Measurements from ENCODE around the gene C15orf39. TPM values are rescaled to one million over a fixed set of nuclear protein-coding genes. Genes with fewer than 3 reads are reported as not detected.

The C15orf39 gene
- 25.0 to 31.7 TPM (median 30.1 TPM) in 5 replicates for total RNA-seq (2022; extraction: Qiagen RNA extraction; ENCODE audit: low read depth)

DNA sequence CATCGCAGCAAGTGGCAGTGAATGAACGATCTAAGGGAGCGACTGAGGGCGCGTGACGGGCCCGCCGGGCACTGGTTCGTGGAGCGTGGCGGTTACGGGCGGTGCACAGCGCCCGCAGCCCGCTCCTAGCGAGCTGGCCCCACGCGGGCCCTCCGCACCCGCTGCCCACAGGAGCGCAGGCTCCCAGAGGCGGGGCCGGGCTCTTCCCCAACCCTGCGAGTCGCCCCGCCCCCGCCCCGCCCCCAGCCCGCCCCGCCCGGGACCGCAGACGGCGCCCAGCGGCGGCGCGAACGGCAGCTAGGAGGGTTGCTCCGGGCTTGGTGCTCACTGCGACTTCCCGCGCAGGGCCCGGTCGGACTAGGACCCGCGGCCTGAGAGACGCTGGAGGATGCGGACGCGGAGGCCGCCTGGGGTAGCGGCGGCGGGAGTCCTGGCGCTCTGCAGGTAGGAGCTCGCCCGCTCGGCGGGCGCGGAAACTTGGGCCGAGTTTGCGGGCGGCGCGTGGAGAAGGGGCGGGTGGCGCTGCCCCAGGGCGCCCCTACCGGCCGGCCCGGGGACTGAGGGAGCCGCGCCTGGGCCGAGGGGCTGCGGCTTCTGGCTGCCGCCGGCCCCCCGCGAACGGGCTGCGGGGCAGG, at the start of gene C15orf39:
C15orf39 (plus strand) TSS at position 267 of the 635 bp plus-strand sequence. CDS start 4,167 bp downstream, outside the sequence.

GRCh38 chr15:75258034-75258433, 56.4 kb downstream of the C15orf39 start, which contains the start of gene GOLGA6C:
GOLGA6C (plus strand) TSS chr15:75258334; CDS start chr15:75258599, 265 bp downstream.

Other genes starting within 250 kb of the C15orf39 start
- gene RPP25, start 245.1 kb upstream of the C15orf39 start, total RNA-seq (2022; extraction: Qiagen RNA extraction; ENCODE audit: low read depth) = 18.9 to 28.8 TPM (median 27.3 TPM) in 5 replicates
- 13.8 to 15.2 TPM (median 14.6 TPM) in 5 replicates for gene SCAMP5, start 206.3 kb upstream of the C15orf39 start, total RNA-seq (2022; extraction: Qiagen RNA extraction; ENCODE audit: low read depth)
- gene PPCDC, start 178.3 kb upstream of the C15orf39 start, total RNA-seq (2022; extraction: Qiagen RNA extraction; ENCODE audit: low read depth) = 16.9 to 21.9 TPM (median 18.6 TPM) in 5 replicates
- 0.05 TPM in 1 of 5 replicates, not detected in the others for gene GOLGA6C, start 56.5 kb downstream of the C15orf39 start, total RNA-seq (2022; extraction: Qiagen RNA extraction; ENCODE audit: low read depth)
- 0.05 TPM in 1 of 5 replicates, not detected in the others for gene GOLGA6D, start 81.0 kb downstream of the C15orf39 start, total RNA-seq (2022; extraction: Qiagen RNA extraction; ENCODE audit: low read depth)
- gene COMMD4, start 134.2 kb downstream of the C15orf39 start, total RNA-seq (2022; extraction: Qiagen RNA extraction; ENCODE audit: low read depth) = 167 to 194 TPM (median 184 TPM) in 5 replicates
- 1.9 to 3.5 TPM (median 2.2 TPM) in 5 replicates for gene NEIL1, start 145.2 kb downstream of the C15orf39 start, total RNA-seq (2022; extraction: Qiagen RNA extraction; ENCODE audit: low read depth)
- gene MAN2C1, start 166.7 kb downstream of the C15orf39 start, total RNA-seq (2022; extraction: Qiagen RNA extraction; ENCODE audit: low read depth) = 64.3 to 95.6 TPM (median 73.4 TPM) in 5 replicates
- 25.8 to 38.2 TPM (median 33.5 TPM) in 5 replicates for gene SIN3A, start 249.8 kb downstream of the C15orf39 start, total RNA-seq (2022; extraction: Qiagen RNA extraction; ENCODE audit: low read depth)